ENCODE results near the gene OR2S2. TPM values are rescaled to one million over a fixed set of nuclear protein-coding genes. Genes with fewer than 3 reads are reported as not detected.

OR2S2 gene
- total RNA-seq, 2 experiments from 2014 or later: not detected

DNA sequence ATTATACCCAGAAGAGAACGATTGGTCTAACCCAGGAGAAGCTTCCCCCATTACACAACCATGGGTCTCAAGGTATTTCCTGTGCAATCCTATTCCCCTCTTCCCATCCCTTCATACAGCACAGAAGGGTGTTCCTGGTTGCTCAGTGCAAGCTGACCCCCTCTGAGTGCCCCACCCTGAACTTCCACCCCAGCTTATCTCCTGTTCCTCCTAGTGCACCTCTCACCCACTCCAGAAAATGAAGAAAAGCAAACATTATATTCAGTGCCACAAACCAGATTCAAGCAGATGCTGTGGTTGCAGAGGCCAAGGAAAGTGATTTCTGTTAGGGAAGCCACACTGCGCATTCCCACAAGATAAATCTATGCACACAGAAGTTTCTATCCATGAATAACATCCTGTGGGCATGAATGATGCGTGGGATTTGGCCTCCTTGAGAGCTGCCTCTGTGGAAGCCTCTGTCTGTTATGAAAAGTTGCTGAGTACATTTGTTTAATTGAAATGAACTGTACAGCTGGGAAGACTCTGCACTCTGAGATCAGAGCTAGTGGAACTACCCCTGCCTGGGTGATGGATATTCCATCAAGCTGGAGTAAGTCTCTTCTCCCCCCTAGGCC lies 2.2 kb upstream of the OR2S2 start:
- CTCF ChIA-PET: no interaction called here
- peaks cover under 1% of the 10 kb centered on the region for H3K4me1 Mint-ChIP-seq (ENCODE audit: low read depth)

DNA sequence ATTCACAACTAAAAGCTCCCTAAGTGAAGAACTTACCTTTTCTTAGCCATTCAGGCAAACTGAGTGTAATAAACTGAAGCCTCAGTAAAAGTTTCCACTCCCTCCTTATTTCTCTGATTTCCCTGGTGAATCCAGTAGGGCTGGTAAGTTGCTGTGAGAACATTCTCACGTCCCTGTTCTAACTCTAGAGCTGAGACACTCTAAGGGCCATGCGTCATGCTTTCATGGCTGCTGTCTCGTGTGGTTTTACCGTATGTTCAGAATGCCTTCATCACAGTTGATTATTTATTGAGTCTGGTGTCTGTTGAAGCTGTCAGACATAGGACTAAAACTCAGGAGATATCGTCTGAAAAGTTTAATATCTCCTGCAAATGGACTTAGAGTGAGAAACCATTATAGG lies 1.3 kb downstream of the OR2S2 start:
- ATAC-seq (ENCODE audit: poor library complexity): no peak
- H3K4me3 Mint-ChIP-seq: no peak overlapping the region
- peaks cover 0 to 2% of the 10 kb centered on the region in 2 experiments for H3K27me3 ChIP-seq (ENCODE audit: control insufficient read depth in 1 of 2, insufficient read depth in 2 of 2, low read length in 2 of 2)
- ChIA-PET CTCF (interaction anchor here (2.2 kb wide), 1 partner anchor 20 kb away, joined by 8 read pairs; no protein-coding TSS in a partner anchor), POLR2A (no interaction called here)
- no peaks in the 10 kb centered on the region for H3K36me3 ChIP-seq (ENCODE audit: insufficient read depth, low read length)
- peaks cover 6% of the 10 kb centered on the region for H3K4me1 Mint-ChIP-seq (ENCODE audit: low read depth)
- no peak overlapping the region for H3K4me3 ChIP-seq (ENCODE audit: low read length)
- peaks cover 5% of the 10 kb centered on the region for H3K27me3 Mint-ChIP-seq
- H3K4me1 ChIP-seq (ENCODE audit: insufficient read depth, low read length): no peaks in the 10 kb centered on the region
- no peaks in the 10 kb centered on the region for H3K9me3 Mint-ChIP-seq
- H3K36me3 Mint-ChIP-seq (ENCODE audit: low read depth): no peaks in the 10 kb centered on the region
- no peaks in the 10 kb centered on the region for H3K9me3 ChIP-seq (ENCODE audit: control insufficient read depth in 1 of 2, insufficient read depth in 1 of 2, low read length in 2 of 2)
- intact Hi-C loops (cut with DNase I, micrococcal nuclease): loop anchor here in 1 of 2 experiments (10.0 kb wide), 1 partner anchor 208 kb away; the partner anchor contains the start of gene CCIN
- DNase-seq: no peak
- no peak overlapping the region for H3K27ac ChIP-seq (ENCODE audit: low read depth in 1 of 2, low read length in 2 of 2)
- H3K27ac Mint-ChIP-seq: no peak overlapping the region
- TF ChIP-seq, protein P1, sequence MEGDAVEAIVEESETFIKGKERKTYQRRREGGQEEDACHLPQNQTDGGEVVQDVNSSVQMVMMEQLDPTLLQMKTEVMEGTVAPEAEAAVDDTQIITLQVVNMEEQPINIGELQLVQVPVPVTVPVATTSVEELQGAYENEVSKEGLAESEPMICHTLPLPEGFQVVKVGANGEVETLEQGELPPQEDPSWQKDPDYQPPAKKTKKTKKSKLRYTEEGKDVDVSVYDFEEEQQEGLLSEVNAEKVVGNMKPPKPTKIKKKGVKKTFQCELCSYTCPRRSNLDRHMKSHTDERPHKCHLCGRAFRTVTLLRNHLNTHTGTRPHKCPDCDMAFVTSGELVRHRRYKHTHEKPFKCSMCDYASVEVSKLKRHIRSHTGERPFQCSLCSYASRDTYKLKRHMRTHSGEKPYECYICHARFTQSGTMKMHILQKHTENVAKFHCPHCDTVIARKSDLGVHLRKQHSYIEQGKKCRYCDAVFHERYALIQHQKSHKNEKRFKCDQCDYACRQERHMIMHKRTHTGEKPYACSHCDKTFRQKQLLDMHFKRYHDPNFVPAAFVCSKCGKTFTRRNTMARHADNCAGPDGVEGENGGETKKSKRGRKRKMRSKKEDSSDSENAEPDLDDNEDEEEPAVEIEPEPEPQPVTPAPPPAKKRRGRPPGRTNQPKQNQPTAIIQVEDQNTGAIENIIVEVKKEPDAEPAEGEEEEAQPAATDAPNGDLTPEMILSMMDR (IDR thresholded peaks at IDR 0.05): no peak

More for the DNA sequence above, 2.2 kb upstream of the OR2S2 start:
- intact Hi-C loops (cut with DNase I, micrococcal nuclease): no loop called here
- Histone ChIP-seq H3K9me3 (ENCODE audit: control insufficient read depth in 1 of 2, insufficient read depth in 1 of 2, low read length in 2 of 2) (no peaks in the 10 kb centered on the region), H3K27me3 (ENCODE audit: control insufficient read depth in 1 of 2, insufficient read depth in 2 of 2, low read length in 2 of 2) (peaks cover 0 to 2% of the 10 kb centered on the region in 2 experiments), H3K4me3 (ENCODE audit: low read length) (no peak overlapping the region), H3K4me1 (ENCODE audit: insufficient read depth, low read length) (no peaks in the 10 kb centered on the region), H3K27ac (ENCODE audit: low read depth in 1 of 2, low read length in 2 of 2) (no peak overlapping the region), H3K36me3 (ENCODE audit: insufficient read depth, low read length) (no peaks in the 10 kb centered on the region)
- POLR2A ChIA-PET: no interaction called here
- no peaks in the 10 kb centered on the region for H3K36me3 Mint-ChIP-seq (ENCODE audit: low read depth)
- no peak overlapping the region for H3K27ac Mint-ChIP-seq
- no peaks in the 10 kb centered on the region for H3K27me3 Mint-ChIP-seq
- no peaks in the 10 kb centered on the region for H3K9me3 Mint-ChIP-seq
- TF ChIP-seq, protein P1 (IDR thresholded peaks at IDR 0.05): no peak
- ATAC-seq (ENCODE audit: poor library complexity): no peak
- no peak for DNase-seq
- no peak overlapping the region for H3K4me3 Mint-ChIP-seq

DNA sequence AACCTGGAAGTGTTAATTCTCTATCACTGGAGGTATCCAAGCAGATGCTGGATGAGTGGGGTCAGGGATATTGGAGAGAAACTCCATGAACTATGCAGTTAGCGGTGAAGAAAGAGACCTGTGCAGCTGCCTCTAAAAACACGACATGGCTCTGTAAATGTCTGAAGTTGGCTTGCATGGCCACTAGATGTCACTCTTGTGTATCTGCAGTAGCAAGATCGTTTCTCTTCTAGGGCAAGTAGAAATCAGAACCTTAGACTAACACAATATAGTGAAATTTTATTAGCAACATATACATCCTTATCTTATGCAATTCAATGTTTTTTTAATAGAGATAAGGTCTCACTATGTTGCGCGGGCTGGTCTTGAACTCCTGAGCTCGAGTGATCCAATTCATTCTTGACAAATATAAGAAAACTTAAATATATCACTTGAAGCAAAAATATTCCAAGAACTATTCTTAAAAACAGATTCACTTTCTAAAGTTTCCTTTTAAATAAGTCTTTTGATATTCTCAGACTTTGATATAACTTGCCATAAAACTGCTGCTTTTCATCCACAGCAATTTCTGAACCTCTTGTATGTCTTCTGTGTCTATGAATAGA lies 2.9 kb downstream of the OR2S2 start:
- Histone ChIP-seq H3K4me1 (ENCODE audit: insufficient read depth, low read length) (no peaks in the 10 kb centered on the region), H3K9me3 (ENCODE audit: control insufficient read depth in 1 of 2, insufficient read depth in 1 of 2, low read length in 2 of 2) (no peaks in the 10 kb centered on the region), H3K4me3 (ENCODE audit: low read length) (no peak overlapping the region), H3K27ac (ENCODE audit: low read depth in 1 of 2, low read length in 2 of 2) (no peak overlapping the region), H3K36me3 (ENCODE audit: insufficient read depth, low read length) (no peaks in the 10 kb centered on the region), H3K27me3 (ENCODE audit: control insufficient read depth in 1 of 2, insufficient read depth in 2 of 2, low read length in 2 of 2) (peaks cover 0 to 2% of the 10 kb centered on the region in 2 experiments)
- TF ChIP-seq, protein P1 (IDR thresholded peaks at IDR 0.05): peak; percentile 87
- ChIA-PET POLR2A (no interaction called here), CTCF (interaction anchor here (0.6 to 2.2 kb wide), 12 partner anchors 9 to 73 kb away, joined by 3 to 14 read pairs (median 3); no protein-coding TSS in a partner anchor)
- intact Hi-C loops (cut with DNase I, micrococcal nuclease): loop anchor here (1.0 to 10.0 kb wide), 2 partner anchors 68 to 210 kb away; partner anchors contain the start of gene CCIN (in 1 of the 2)
- Mint-ChIP-seq H3K9me3 (no peaks in the 10 kb centered on the region), H3K4me3 (no peak overlapping the region), H3K4me1 (ENCODE audit: low read depth) (peaks cover 6% of the 10 kb centered on the region), H3K27me3 (peaks cover 5% of the 10 kb centered on the region), H3K27ac (no peak overlapping the region), H3K36me3 (ENCODE audit: low read depth) (no peaks in the 10 kb centered on the region)
- ATAC-seq (ENCODE audit: poor library complexity) (peak; percentile 81), DNase-seq (peak in 13 of 14 experiments; percentile 14 to 83 (median 33))
